D721Med (cell line): ENCODE measurements around the gene PRSS1.

Experiments used
- DNase-seq: peaks from one replicate; pipeline ENCODE4 v3.0.0; 2011; ENCODE audit warnings: low spot score; ENCODE audit not compliant: insufficient read length
- FAIRE-seq: peaks from 2 replicates; lab custom pipeline; 2011; peaks lifted over from hg19 to GRCh38; lab: Jason Lieb, UNC
- CTCF ChIP-seq: IDR thresholded peaks from 2 replicates; pipeline ENCODE4 v1.5.1; 2012; ENCODE audit warnings: mild to moderate bottlenecking, control low read depth; ENCODE audit not compliant: insufficient read depth; ENCODE audit errors: missing control alignments

Gene PRSS1

DNA sequence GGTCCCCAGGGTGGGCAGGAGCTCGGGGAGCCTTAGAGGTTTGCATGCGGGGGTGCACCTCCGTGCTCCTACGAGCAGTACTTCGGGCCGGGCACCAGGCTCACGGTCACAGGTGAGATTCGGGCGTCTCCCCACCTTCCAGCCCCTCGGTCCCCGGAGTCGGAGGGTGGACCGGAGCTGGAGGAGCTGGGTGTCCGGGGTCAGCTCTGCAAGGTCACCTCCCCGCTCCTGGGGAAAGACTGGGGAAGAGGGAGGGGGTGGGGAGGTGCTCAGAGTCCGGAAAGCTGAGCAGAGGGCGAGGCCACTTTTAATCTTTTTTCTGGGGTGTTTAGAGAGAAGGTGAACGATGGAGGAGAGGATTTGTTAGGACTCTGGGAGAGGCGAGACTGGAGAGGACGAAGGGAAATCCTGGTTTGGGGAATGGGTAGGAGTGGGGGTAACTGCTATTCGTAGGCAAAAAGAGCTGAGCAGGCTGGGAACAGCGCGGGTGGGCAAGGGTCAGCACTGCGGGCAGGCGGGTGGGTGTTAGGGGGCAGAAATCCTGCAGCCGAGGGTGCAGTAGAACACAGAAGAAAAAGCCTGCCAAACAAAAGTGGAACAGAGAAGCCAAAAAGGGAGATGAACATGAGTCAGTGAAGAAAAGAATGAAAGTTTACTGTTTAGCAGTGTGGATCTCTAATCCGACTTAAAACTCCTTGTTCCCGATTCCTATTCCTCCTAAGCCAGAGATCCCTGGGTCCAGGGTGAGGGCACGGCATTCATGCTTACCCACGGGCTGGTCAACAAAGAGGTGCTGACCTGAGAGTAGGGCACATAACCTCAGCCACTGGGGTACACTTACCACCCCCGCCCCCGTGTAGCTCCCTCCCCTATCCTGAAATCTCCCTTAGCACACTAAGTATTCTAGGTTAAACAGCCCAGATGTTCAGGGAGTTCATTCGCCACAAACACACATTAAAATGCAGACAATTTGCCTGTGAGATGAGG is 48.4 kb downstream of the PRSS1 start:
- FAIRE-seq (no peak), DNase-seq (no peak)
- no peak for TF ChIP-seq CTCF

- DNase-seq (no peak), FAIRE-seq (no peak)
- no peak for TF ChIP-seq CTCF
These were observed 49.5 kb downstream of the PRSS1 start for GRCh38 chr7:142798451-142799436.

DNA sequence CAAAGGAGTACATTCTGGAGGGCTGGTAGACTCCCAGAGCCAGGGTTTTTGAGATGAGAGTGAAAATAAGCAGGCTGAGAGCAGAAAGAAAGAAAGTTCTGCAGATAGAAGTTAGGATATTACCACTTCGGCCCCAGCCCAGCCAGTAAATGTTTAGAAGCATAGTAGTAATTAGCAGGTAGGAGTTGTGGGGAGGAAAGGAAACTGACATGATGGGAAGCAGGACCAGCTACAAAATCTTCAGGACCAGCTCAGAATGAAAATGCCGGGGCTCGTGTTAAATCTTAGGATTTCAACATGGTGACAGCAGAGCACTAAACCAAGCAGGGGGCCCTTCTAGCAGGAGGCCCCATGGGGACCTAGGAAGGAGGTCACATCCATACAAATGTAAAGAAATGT is 50.2 kb downstream of the PRSS1 start:
- TF ChIP-seq CTCF, result no peak
- DNase-seq (no peak), FAIRE-seq (no peak)

DNA sequence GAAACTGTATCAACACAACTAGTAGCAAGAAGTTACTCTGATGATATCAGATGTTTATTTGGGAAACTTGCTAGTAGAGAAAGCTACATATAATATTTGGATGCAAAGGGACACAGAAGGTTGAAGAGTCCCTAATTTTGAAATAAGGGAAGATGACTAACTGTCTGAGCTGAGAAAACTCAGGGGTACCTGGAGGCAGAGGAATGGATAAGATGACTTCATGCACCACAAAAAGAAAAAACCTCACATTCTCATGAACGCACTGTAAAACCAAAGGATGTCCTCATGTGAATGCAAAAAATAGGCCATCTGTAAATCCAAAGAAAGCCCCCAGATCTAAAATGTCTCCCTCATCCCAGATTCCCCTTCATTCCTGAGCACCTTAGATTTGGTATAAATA is 50.8 kb downstream of the PRSS1 start:
- no peak for FAIRE-seq
- no peak for TF ChIP-seq CTCF
- no peak for DNase-seq

GRCh38 chr7:142800699-142801260 is 51.5 kb downstream of the PRSS1 start:
- TF ChIP-seq CTCF, result no peak
- no peak for FAIRE-seq
- DNase-seq, result no peak

DNA sequence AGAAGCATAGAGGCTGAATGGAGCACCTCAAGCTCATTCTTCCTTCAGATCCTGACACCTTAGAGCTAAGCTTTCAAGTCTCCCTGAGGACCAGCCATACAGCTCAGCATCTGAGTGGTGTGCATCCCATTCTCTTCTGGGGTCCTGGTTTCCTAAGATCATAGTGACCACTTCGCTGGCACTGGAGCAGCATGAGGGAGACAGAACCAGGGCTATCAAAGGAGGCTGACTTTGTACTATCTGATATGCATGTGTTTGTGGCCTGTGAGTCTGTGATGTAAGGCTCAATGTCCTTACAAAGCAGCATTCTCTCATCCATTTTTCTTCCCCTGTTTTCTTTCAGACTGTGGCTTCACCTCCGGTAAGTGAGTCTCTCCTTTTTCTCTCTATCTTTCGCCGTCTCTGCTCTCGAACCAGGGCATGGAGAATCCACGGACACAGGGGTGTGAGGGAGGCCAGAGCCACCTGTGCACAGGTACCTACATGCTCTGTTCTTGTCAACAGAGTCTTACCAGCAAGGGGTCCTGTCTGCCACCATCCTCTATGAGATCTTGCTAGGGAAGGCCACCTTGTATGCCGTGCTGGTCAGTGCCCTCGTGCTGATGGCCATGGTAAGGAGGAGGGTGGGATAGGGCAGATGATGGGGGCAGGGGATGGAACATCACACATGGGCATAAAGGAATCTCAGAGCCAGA is 52.5 kb downstream of the PRSS1 start:
- FAIRE-seq, result no peak
- DNase-seq, result no peak
- no peak for TF ChIP-seq CTCF
